HEK293 (cell line): ENCODE results near the gene HSPB6.

Experiments
- CTCF ChIA-PET: fragments of 350-600 bp; formaldehyde crosslinking; extraction: SDS; loops from one replicate; lab custom pipeline; 2021; ENCODE audit warnings: antibody characterized with exemption; lab: Yijun Ruan, JAX
- POLR2A ChIA-PET: fragments of 300-600 bp; formaldehyde crosslinking; extraction: SDS; loops from one replicate; lab custom pipeline; 2020; ENCODE audit warnings: antibody characterized with exemption, inconsistent platforms; lab: Yijun Ruan, JAX
- H3K27ac ChIP-seq: fragments of 200-500 bp; sonication (Bioruptor generic); 2 replicates; pipeline ENCODE4 v1.5.1; 2014; ENCODE audit warnings: low read depth, low read length, control low read depth, inconsistent platforms; ENCODE audit errors: extremely low read depth
- H3K36me3 ChIP-seq, 2 experiments: fragments of 200-500 bp in 1 of 2; sonication (Bioruptor generic) in 1 of 2; 1 replicate in 1 of 2; 2 replicates in 1 of 2; pipeline ENCODE4 v1.5.1; 2014 to 2017; ENCODE audit warnings: inconsistent platforms in 2 of 2, low read length in 2 of 2; ENCODE audit not compliant: control insufficient read depth in 2 of 2, insufficient read depth in 1 of 2
- H3K4me1 ChIP-seq: fragments of 200-500 bp; sonication (Bioruptor generic); 2 replicates; pipeline ENCODE4 v1.5.1; 2014; ENCODE audit warnings: mild to moderate bottlenecking, low read length, inconsistent platforms; ENCODE audit not compliant: control insufficient read depth, insufficient read depth
- H3K4me3 ChIP-seq: 2 replicates; pipeline ENCODE4 v1.5.1; 2011; ENCODE audit warnings: low read depth, mild to moderate bottlenecking, control low read depth, low read length, moderate library complexity
- H3K9me3 ChIP-seq: fragments of 200-500 bp; sonication (Bioruptor generic); 2 replicates; pipeline ENCODE4 v1.5.1; 2014; ENCODE audit warnings: low read depth, low read length, inconsistent platforms; ENCODE audit not compliant: control insufficient read depth, insufficient read depth
- BCL11A ChIP-seq: fragments of 450-650 bp; formaldehyde crosslinking; IDR thresholded peaks from 2 replicates; pipeline ENCODE4 v1.5.1; 2016; ENCODE audit warnings: low read depth, missing biosample characterization, missing genetic modification characterization
- EGR2 ChIP-seq: fragments of 450-650 bp; formaldehyde crosslinking; IDR thresholded peaks from 2 replicates; pipeline ENCODE4 v1.5.1; 2016; ENCODE audit warnings: low read depth, missing biosample characterization, missing genetic modification characterization
- GLIS1 ChIP-seq: fragments of 450-650 bp; formaldehyde crosslinking; IDR thresholded peaks from 2 replicates; pipeline ENCODE4 v1.5.1; 2016; ENCODE audit warnings: missing biosample characterization, missing genetic modification characterization
- GLIS2 ChIP-seq: fragments of 450-650 bp; formaldehyde crosslinking; IDR thresholded peaks from 2 replicates; pipeline ENCODE4 v1.5.1; 2016; ENCODE audit warnings: missing biosample characterization, missing genetic modification characterization
- KLF1 ChIP-seq: fragments of 450-650 bp; formaldehyde crosslinking; IDR thresholded peaks from 2 replicates; pipeline ENCODE4 v1.5.1; 2016; ENCODE audit warnings: missing biosample characterization, missing genetic modification characterization
- KLF8 ChIP-seq: fragments of 450-650 bp; formaldehyde crosslinking; IDR thresholded peaks from 2 replicates; pipeline ENCODE4 v1.5.1; 2016; ENCODE audit warnings: missing biosample characterization, missing genetic modification characterization
- OVOL3 ChIP-seq: fragments of 450-650 bp; formaldehyde crosslinking; IDR thresholded peaks from 2 replicates; pipeline ENCODE4 v1.5.1; 2016; ENCODE audit warnings: missing biosample characterization, missing genetic modification characterization
- SETDB1 ChIP-seq: IDR thresholded peaks from one replicate; pipeline ENCODE4 v1.6.1; 2017; ENCODE audit warnings: mild to moderate bottlenecking, low read length, moderate library complexity, mixed read lengths; ENCODE audit not compliant: insufficient read length
- ZBTB21 ChIP-seq: fragments of 450-650 bp; formaldehyde crosslinking; IDR thresholded peaks from 2 replicates; pipeline ENCODE4 v1.5.1; 2017; ENCODE audit warnings: missing biosample characterization, missing genetic modification characterization
- ZFHX2 ChIP-seq: fragments of 450-650 bp; formaldehyde crosslinking; conservative IDR thresholded peaks from 2 replicates; pipeline ENCODE4 v1.5.1; 2016; ENCODE audit warnings: missing biosample characterization, missing genetic modification characterization
- ZIC2 ChIP-seq: fragments of 450-650 bp; formaldehyde crosslinking; IDR thresholded peaks from 2 replicates; pipeline ENCODE4 v1.5.1; 2016; ENCODE audit warnings: missing biosample characterization, missing genetic modification characterization
- ZNF184 ChIP-seq: fragments of 450-650 bp; IDR thresholded peaks from 2 replicates; pipeline ENCODE4 v1.5.1; 2018; ENCODE audit warnings: missing biosample characterization, mild to moderate bottlenecking, missing genetic modification characterization
- ZNF24 ChIP-seq: fragments of 450-650 bp; formaldehyde crosslinking; IDR thresholded peaks from 2 replicates; pipeline ENCODE4 v1.5.1; 2016; ENCODE audit warnings: missing biosample characterization, missing genetic modification characterization
- ZNF341 ChIP-seq: fragments of 450-650 bp; formaldehyde crosslinking; IDR thresholded peaks from 2 replicates; pipeline ENCODE4; 2016; ENCODE audit warnings: low read depth, missing biosample characterization, missing genetic modification characterization
- ZNF416 ChIP-seq: fragments of 450-650 bp; formaldehyde crosslinking; IDR thresholded peaks from 2 replicates; pipeline ENCODE4 v1.5.1; 2016; ENCODE audit warnings: missing biosample characterization, missing genetic modification characterization
- ZNF510 ChIP-seq: fragments of 450-650 bp; formaldehyde crosslinking; IDR thresholded peaks from 2 replicates; pipeline ENCODE4 v1.5.1; 2018; ENCODE audit warnings: mild to moderate bottlenecking, missing genetic modification characterization, missing biosample characterization; ENCODE audit not compliant: insufficient replicate concordance
- ZNF529 ChIP-seq: fragments of 450-650 bp; formaldehyde crosslinking; IDR thresholded peaks from 2 replicates; pipeline ENCODE4 v1.5.1; 2017; ENCODE audit warnings: missing genetic modification characterization, missing biosample characterization; ENCODE audit not compliant: insufficient replicate concordance
- ZNF571 ChIP-seq: fragments of 450-650 bp; formaldehyde crosslinking; IDR thresholded peaks from 2 replicates; pipeline ENCODE4 v1.5.0; 2017; ENCODE audit warnings: missing biosample characterization, missing genetic modification characterization
- ZNF623 ChIP-seq: fragments of 450-650 bp; formaldehyde crosslinking; IDR thresholded peaks from 2 replicates; pipeline ENCODE4 v1.5.1; 2016; ENCODE audit warnings: missing biosample characterization, missing genetic modification characterization
- ZNF664 ChIP-seq: fragments of 450-650 bp; formaldehyde crosslinking; IDR thresholded peaks from 2 replicates; pipeline ENCODE4 v1.5.1; 2016; ENCODE audit warnings: missing biosample characterization, missing genetic modification characterization
- ZNF747 ChIP-seq: fragments of 450-650 bp; formaldehyde crosslinking; IDR thresholded peaks from 2 replicates; pipeline ENCODE4 v1.5.1; 2016; ENCODE audit warnings: missing biosample characterization, missing genetic modification characterization
- TF ChIP-seq, protein P1 (sequence below): fragments of 450-650 bp; formaldehyde crosslinking; IDR thresholded peaks from 2 replicates; pipeline ENCODE4 v1.5.1; 2016; ENCODE audit warnings: missing biosample characterization, missing genetic modification characterization
- TF ChIP-seq, protein P2 (sequence below): sonication (generic); formaldehyde crosslinking; IDR thresholded peaks from 2 replicates; pipeline ENCODE4 v1.8.1; 2022; ENCODE audit warnings: mild to moderate bottlenecking, moderate library complexity, missing genetic modification reagents
- TF ChIP-seq, protein P3 (sequence below): fragments of 450-650 bp; formaldehyde crosslinking; IDR thresholded peaks from 2 replicates; pipeline ENCODE4 v1.5.1; 2017; ENCODE audit warnings: missing biosample characterization, missing genetic modification characterization

HSPB6 gene

DNA sequence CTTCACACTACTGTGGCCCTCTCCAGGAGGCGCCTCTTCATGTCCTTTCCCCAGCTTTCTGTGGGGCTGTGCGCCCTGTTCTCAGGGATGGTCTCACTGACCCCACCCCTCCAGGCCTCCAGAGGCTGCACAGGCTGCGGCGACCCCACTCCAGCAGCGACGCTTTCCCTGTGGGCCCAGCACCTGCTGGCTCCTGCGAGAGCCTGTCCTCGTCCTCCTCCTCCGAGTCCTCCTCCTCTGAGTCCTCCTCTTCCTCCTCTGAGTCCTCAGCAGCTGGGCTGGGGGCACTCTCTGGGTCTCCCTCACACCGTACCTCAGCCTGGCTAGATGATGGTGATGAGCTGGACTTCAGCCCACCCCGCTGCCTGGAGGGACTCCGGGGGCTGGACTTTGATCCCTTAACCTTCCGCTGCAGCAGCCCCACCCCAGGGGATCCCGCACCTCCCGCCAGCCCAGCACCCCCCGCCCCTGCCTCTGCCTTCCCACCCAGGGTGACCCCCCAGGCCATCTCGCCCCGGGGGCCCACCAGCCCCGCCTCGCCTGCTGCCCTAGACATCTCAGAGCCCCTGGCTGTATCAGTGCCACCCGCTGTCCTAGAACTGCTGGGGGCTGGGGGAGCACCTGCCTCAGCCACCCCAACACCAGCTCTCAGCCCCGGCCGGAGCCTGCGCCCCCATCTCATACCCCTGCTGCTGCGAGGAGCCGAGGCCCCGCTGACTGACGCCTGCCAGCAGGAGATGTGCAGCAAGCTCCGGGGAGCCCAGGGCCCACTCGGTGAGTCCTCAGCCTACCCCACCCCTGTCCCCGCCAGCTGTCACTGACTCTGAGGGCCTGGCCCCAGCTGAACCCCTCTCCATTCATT lies 29.7 kb upstream of the HSPB6 start:
- H3K36me3 ChIP-seq: peaks cover 15 to 21% of the 10 kb centered on the region in 2 experiments
- no peaks in the 10 kb centered on the region for H3K9me3 ChIP-seq
- no peak overlapping the region for H3K27ac ChIP-seq
- ChIA-PET POLR2A (interaction anchor here (1.6 kb wide), 1 partner anchor 46 kb away, joined by 5 read pairs; no protein-coding TSS in a partner anchor), CTCF (interaction anchor here (0.6 kb wide), 3 partner anchors 11 to 719 kb away, joined by 3 to 4 read pairs (median 3); no protein-coding TSS in a partner anchor)
- H3K4me1 ChIP-seq: no peaks in the 10 kb centered on the region
- TF ChIP-seq ZNF571 (tag by site-specific recombination): no peak
- TF ChIP-seq, protein P1, sequence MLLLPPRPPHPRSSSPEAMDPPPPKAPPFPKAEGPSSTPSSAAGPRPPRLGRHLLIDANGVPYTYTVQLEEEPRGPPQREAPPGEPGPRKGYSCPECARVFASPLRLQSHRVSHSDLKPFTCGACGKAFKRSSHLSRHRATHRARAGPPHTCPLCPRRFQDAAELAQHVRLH (tag by site-specific recombination): no peak
- no peak for TF ChIP-seq OVOL3 (tag by site-specific recombination)
- TF ChIP-seq ZNF341 (tag by site-specific recombination): no peak
- TF ChIP-seq ZNF184 (tag by site-specific recombination): no peak
- peak; percentile 84 for TF ChIP-seq ZIC2 (tag by site-specific recombination)
- peak; percentile 17; the same call in 1 of the 2 replicates for TF ChIP-seq GLIS1 (tag by site-specific recombination)
- no peak for TF ChIP-seq SETDB1
- no peak for TF ChIP-seq ZNF416
- TF ChIP-seq ZNF529: no peak
- no peak for TF ChIP-seq ZNF510 (tag by site-specific recombination)
- no peak for TF ChIP-seq ZNF24 (tag by site-specific recombination)
- no peak for TF ChIP-seq ZNF623
- no peak for TF ChIP-seq ZNF747 (tag by site-specific recombination)
- TF ChIP-seq GLIS2: peak; percentile 46; the same call in 1 of the 2 replicates
- TF ChIP-seq, protein P2, sequence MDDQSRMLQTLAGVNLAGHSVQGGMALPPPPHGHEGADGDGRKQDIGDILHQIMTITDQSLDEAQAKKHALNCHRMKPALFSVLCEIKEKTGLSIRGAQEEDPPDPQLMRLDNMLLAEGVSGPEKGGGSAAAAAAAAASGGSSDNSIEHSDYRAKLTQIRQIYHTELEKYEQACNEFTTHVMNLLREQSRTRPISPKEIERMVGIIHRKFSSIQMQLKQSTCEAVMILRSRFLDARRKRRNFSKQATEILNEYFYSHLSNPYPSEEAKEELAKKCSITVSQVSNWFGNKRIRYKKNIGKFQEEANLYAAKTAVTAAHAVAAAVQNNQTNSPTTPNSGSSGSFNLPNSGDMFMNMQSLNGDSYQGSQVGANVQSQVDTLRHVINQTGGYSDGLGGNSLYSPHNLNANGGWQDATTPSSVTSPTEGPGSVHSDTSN (CRISPR knock-in tag): no peak
- H3K4me3 ChIP-seq: no peak overlapping the region

DNA sequence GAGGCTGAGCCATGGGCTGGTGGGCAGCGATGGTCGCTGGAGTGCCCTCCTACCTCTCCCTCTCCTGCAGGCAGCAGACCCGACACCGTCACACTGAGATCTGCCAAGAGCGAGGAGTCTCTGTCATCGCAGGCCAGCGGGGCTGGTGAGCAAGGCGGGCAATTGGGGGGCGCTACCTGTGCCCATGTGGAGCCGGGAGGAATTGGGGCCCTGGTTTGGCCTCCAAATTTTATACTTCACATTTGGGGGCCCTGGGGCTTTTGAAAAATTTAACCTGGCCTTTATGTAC lies 28.5 kb upstream of the HSPB6 start:
- no peak overlapping the region for H3K4me3 ChIP-seq
- peaks cover 27 to 28% of the 10 kb centered on the region in 2 experiments for H3K36me3 ChIP-seq
- ChIA-PET CTCF (interaction anchor here (0.7 kb wide), 1 partner anchor 11 kb away, joined by 3 read pairs; no protein-coding TSS in a partner anchor), POLR2A (interaction anchor here (0.6 to 1.6 kb wide), 3 partner anchors 37 to 90 kb away, joined by 3 to 8 read pairs (median 5); partner anchors contain the start of gene LIN37)
- H3K4me1 ChIP-seq: no peaks in the 10 kb centered on the region
- H3K9me3 ChIP-seq: no peaks in the 10 kb centered on the region
- peak overlapping the region; percentile 16; the same call in 1 of the 2 replicates for H3K27ac ChIP-seq
- no peak for TF ChIP-seq ZNF664 (tag by site-specific recombination)

DNA sequence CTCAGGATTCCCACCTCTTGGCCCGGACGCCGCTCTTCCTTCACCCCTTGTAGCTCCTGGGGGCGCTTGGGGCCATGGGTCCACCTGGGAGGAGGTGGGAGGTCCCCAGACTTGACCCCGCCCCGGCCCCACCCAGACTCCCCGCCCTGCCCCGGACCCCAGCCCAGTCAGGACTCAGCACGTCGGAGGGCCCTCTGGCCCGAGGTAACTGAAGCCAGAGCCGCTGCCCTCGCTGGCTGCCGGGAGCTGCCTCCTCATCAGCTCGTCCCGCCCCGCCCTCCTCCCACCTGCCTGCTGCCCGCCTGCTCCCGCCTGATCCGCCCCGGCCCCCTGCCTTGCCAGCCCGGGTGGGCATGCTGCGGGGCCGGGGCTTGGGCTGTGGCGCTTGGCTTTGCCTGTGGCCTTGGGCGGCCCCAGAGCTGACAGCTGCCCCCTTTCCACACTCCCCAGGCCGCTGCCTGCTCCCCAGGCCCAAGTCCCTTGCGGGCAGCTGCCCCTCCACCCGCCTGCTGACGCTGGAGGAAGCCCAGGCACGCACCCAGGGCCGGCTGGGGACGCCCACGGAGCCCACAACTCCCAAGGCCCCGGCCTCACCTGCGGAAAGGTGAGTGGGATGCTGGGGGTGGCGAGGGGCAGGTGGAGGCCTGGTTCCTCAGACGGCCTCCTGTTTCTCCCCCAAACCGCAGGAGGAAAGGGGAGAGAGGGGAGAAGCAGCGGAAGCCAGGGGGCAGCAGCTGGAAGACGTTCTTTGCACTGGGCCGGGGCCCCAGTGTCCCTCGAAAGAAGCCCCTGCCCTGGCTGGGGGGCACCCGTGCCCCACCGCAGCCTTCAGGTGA lies 27.9 kb upstream of the HSPB6 start:
- TF ChIP-seq ZBTB21 (tag by site-specific recombination) (no peak), EGR2 (peak; percentile 65), KLF8 (tag by site-specific recombination) (peak; percentile 57; the same call in 1 of the 2 replicates), KLF1 (tag by site-specific recombination) (peak; percentile 78), BCL11A (no peak), ZFHX2 (tag by site-specific recombination) (peak; percentile 74)
- TF ChIP-seq, protein P3, sequence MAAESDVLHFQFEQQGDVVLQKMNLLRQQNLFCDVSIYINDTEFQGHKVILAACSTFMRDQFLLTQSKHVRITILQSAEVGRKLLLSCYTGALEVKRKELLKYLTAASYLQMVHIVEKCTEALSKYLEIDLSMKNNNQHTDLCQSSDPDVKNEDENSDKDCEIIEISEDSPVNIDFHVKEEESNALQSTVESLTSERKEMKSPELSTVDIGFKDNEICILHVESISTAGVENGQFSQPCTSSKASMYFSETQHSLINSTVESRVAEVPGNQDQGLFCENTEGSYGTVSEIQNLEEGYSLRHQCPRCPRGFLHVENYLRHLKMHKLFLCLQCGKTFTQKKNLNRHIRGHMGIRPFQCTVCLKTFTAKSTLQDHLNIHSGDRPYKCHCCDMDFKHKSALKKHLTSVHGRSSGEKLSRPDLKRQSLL (tag by site-specific recombination): no peak
- no peak overlapping the region for H3K4me3 ChIP-seq
- H3K9me3 ChIP-seq: no peaks in the 10 kb centered on the region
- peaks cover 32 to 33% of the 10 kb centered on the region in 2 experiments for H3K36me3 ChIP-seq
- H3K4me1 ChIP-seq: no peaks in the 10 kb centered on the region
- H3K27ac ChIP-seq: no peak overlapping the region
- POLR2A ChIA-PET: interaction anchor here (0.7 to 1.1 kb wide), 4 partner anchors 17 to 39 kb away, joined by 3 to 8 read pairs (median 4); partner anchors contain the start of genes LIN37, PSENEN and U2AF1L4
- CTCF ChIA-PET: interaction anchor here (0.6 to 0.7 kb wide), 2 partner anchors 12 to 92 kb away, joined by 3 read pairs; no protein-coding TSS in a partner anchor
